A673 (cell line): ENCODE measurements around the gene TRMT10B.

Source experiments
- EZH2 ChIP-seq: fragments of 200-600 bp; sonication (generic); IDR thresholded peaks from 2 replicates; pipeline ENCODE4 v1.6.1; 2017; ENCODE audit warnings: borderline replicate concordance, low read depth, mild to moderate bottlenecking, mixed read lengths, antibody characterized with exemption, low read length; ENCODE audit not compliant: poor library complexity, severe bottlenecking
- TF ChIP-seq, protein P1 (sequence below): fragments of 300-800, 200-600 bp; sonication (generic); conservative IDR thresholded peaks from 2 replicates; pipeline ENCODE4 v1.5.1; 2017; ENCODE audit warnings: low read depth, mild to moderate bottlenecking, antibody characterized with exemption, low read length, moderate library complexity, mixed read lengths

DNA sequence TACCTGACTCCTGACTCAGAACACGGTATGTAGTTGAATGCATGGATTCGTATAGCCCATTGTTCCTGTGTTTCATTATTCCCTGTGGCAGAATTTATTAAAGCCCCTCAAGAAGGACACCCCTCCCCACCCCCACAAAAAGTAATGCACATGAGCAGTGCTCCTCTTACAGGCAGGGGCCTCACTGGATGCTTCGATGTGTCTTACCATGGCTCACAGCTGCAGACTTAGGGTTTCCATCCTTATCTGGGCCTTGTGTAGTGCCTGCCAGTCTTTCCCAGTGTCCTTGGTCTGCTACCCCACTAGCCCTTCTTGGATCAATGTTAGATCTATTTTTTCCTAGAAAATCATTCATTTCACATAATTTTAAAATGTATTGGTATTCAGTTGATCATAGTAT is 16.4 kb downstream of the TRMT10B start:
- TF ChIP-seq, protein P1, sequence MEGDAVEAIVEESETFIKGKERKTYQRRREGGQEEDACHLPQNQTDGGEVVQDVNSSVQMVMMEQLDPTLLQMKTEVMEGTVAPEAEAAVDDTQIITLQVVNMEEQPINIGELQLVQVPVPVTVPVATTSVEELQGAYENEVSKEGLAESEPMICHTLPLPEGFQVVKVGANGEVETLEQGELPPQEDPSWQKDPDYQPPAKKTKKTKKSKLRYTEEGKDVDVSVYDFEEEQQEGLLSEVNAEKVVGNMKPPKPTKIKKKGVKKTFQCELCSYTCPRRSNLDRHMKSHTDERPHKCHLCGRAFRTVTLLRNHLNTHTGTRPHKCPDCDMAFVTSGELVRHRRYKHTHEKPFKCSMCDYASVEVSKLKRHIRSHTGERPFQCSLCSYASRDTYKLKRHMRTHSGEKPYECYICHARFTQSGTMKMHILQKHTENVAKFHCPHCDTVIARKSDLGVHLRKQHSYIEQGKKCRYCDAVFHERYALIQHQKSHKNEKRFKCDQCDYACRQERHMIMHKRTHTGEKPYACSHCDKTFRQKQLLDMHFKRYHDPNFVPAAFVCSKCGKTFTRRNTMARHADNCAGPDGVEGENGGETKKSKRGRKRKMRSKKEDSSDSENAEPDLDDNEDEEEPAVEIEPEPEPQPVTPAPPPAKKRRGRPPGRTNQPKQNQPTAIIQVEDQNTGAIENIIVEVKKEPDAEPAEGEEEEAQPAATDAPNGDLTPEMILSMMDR = no peak
- no peak for TF ChIP-seq EZH2
